Kidney epithelial cell (primary cell): ENCODE results near the gene RASA2. TPM values are rescaled to one million over a fixed set of nuclear protein-coding genes. Genes with fewer than 3 reads are reported as not detected.

ENCODE experiments used
- DNase-seq: peaks from one replicate; pipeline ENCODE4 v3.0.0-alpha.2; 2010; ENCODE audit warnings: low read depth
- H3K27me3 ChIP-seq: 2 replicates; pipeline ENCODE4 v1.6.0; 2011; ENCODE audit warnings: low read length; ENCODE audit not compliant: control insufficient read depth, insufficient read depth
- H3K36me3 ChIP-seq: 2 replicates; pipeline ENCODE4 v1.5.1; 2011; ENCODE audit warnings: low read length; ENCODE audit not compliant: control insufficient read depth, insufficient read depth
- H3K4me3 ChIP-seq: 2 replicates; pipeline ENCODE4 v1.5.1; 2011; ENCODE audit warnings: low read depth, mild to moderate bottlenecking, control low read depth, low read length
- CTCF ChIP-seq: IDR thresholded peaks from 2 replicates; pipeline ENCODE4 v1.5.1; 2011; ENCODE audit warnings: mild to moderate bottlenecking, moderate library complexity, low read length, control low read depth, inconsistent platforms; ENCODE audit not compliant: insufficient read depth, poor library complexity, severe bottlenecking
- total RNA-seq: library from RNA; depleted of rRNA; stranded (reverse); fragments of >200 nt; gene quantifications from 2 replicates; pipeline ENCODE4 v1.2.3, GENCODE V29; 2015

The RASA2 gene
- total RNA-seq, 1 donor from 2014 or later: 16.8 TPM

GRCh38 chr3:141442914-141443313, 43.9 kb upstream of the RASA2 start:
- no peaks in the 10 kb centered on the region for H3K36me3 ChIP-seq
- DNase-seq: no peak
- no peak overlapping the region for H3K4me3 ChIP-seq
- TF ChIP-seq CTCF: no peak
- H3K27me3 ChIP-seq: no peaks in the 10 kb centered on the region

GRCh38 chr3:141444586-141445285, 42.1 kb upstream of the RASA2 start:
- H3K4me3 ChIP-seq: no peak overlapping the region
- H3K27me3 ChIP-seq: no peaks in the 10 kb centered on the region
- H3K36me3 ChIP-seq: no peaks in the 10 kb centered on the region
- DNase-seq: no peak
- no peak for TF ChIP-seq CTCF

GRCh38 chr3:141445990-141446389, 40.8 kb upstream of the RASA2 start:
- TF ChIP-seq CTCF: no peak
- Histone ChIP-seq H3K4me3 (no peak overlapping the region), H3K36me3 (no peaks in the 10 kb centered on the region), H3K27me3 (no peaks in the 10 kb centered on the region)
- DNase-seq: no peak

- Histone ChIP-seq H3K27me3 (no peaks in the 10 kb centered on the region), H3K36me3 (no peaks in the 10 kb centered on the region)
- TF ChIP-seq CTCF: no peak
Observed at GRCh38 chr3:141446737-141447136, 40.1 kb upstream of the RASA2 start.

GRCh38 chr3:141447383-141447782, 39.4 kb upstream of the RASA2 start:
- TF ChIP-seq CTCF: no peak
- no peak overlapping the region for H3K4me3 ChIP-seq
- H3K27me3 ChIP-seq: no peaks in the 10 kb centered on the region
- no peak for DNase-seq
- H3K36me3 ChIP-seq: no peaks in the 10 kb centered on the region

More at GRCh38 chr3:141446737-141447136, 40.1 kb upstream of the RASA2 start:
- DNase-seq: no peak
- no peak overlapping the region for H3K4me3 ChIP-seq

GRCh38 chr3:141448606-141449220, 38.1 kb upstream of the RASA2 start:
- Histone ChIP-seq H3K36me3 (no peaks in the 10 kb centered on the region), H3K4me3 (no peak overlapping the region), H3K27me3 (no peaks in the 10 kb centered on the region)
- no peak for TF ChIP-seq CTCF
- DNase-seq: no peak
